ENCODE measurements around the gene MAP4K4. TPM values are rescaled to one million over a fixed set of nuclear protein-coding genes. Genes with fewer than 3 reads are reported as not detected.

Gene MAP4K4
- total RNA-seq, 4 donors from 2014 or later = 40.0 to 85.5 (median 59.5) TPM

- Histone ChIP-seq H3K27me3 (no peaks in the 10 kb centered on the region), H3K4me1 (no peaks in the 10 kb centered on the region), H3K36me3 (peaks cover 3 to 94% of the 10 kb centered on the region in 2 donors), H3K4me3 (no peak overlapping the region), H3K27ac (no peak overlapping the region), H3K9me3 (no peaks in the 10 kb centered on the region)
- DNase-seq = no peak
- intact Hi-C loops (cut with DNase I; ENCODE audit: low total_unique reads) = no loop called here
- no peak for ATAC-seq
- in situ Hi-C loops (cut with MboI; ENCODE audit: low sequenced_read_pairs in 4 of 4) = no loop called here
- TF ChIP-seq POLR2A (IDR thresholded peaks at IDR 0.05) (no peak), CTCF (IDR thresholded peaks at IDR 0.05 in 4 of 5, conservative IDR thresholded peaks at IDR 0.05 in 1 of 5) (no peak)
Measured at GRCh38 chr2:101873543-101873942, 176.0 kb downstream of the MAP4K4 start.

- peaks cover 3 to 92% of the 10 kb centered on the region in 2 donors for H3K36me3 ChIP-seq
- in situ Hi-C loops (cut with MboI; ENCODE audit: low sequenced_read_pairs in 4 of 4) = no loop called here
Measured at GRCh38 chr2:101874069-101874468, 176.6 kb downstream of the MAP4K4 start.

GRCh38 chr2:101879466-101879865, 182.0 kb downstream of the MAP4K4 start:
- Histone ChIP-seq H3K4me1 (peaks cover 0 to 13% of the 10 kb centered on the region in 2 donors), H3K9me3 (no peaks in the 10 kb centered on the region), H3K27me3 (no peaks in the 10 kb centered on the region), H3K36me3 (peaks cover 0 to 61% of the 10 kb centered on the region in 2 donors), H3K27ac (no peak overlapping the region), H3K4me3 (no peak overlapping the region)
- in situ Hi-C loops (cut with MboI; ENCODE audit: low sequenced_read_pairs in 4 of 4) = no loop called here
- TF ChIP-seq POLR2A (IDR thresholded peaks at IDR 0.05) = no peak
- no peak for TF ChIP-seq CTCF (IDR thresholded peaks at IDR 0.05 in 4 of 5, conservative IDR thresholded peaks at IDR 0.05 in 1 of 5)
- no peak for DNase-seq
- intact Hi-C loops (cut with DNase I; ENCODE audit: low total_unique reads) = no loop called here
- no peak for ATAC-seq

More at GRCh38 chr2:101874069-101874468, 176.6 kb downstream of the MAP4K4 start:
- TF ChIP-seq POLR2A (IDR thresholded peaks at IDR 0.05) (no peak), CTCF (IDR thresholded peaks at IDR 0.05 in 4 of 5, conservative IDR thresholded peaks at IDR 0.05 in 1 of 5) (no peak)
- Histone ChIP-seq H3K4me1 (no peaks in the 10 kb centered on the region), H3K9me3 (no peaks in the 10 kb centered on the region), H3K27me3 (no peaks in the 10 kb centered on the region), H3K27ac (no peak overlapping the region), H3K4me3 (no peak overlapping the region)
- ATAC-seq = no peak
- intact Hi-C loops (cut with DNase I; ENCODE audit: low total_unique reads) = no loop called here
- no peak for DNase-seq

GRCh38 chr2:101881131-101881530, 183.6 kb downstream of the MAP4K4 start:
- intact Hi-C loops (cut with DNase I; ENCODE audit: low total_unique reads) = loop anchor here (5.0 to 10.0 kb wide), 2 partner anchors 361 to 564 kb away; no protein-coding TSS in a partner anchor
- peaks cover 0 to 45% of the 10 kb centered on the region in 2 donors for H3K36me3 ChIP-seq

More at GRCh38 chr2:101881131-101881530, 183.6 kb downstream of the MAP4K4 start:
- Histone ChIP-seq H3K27ac (no peak overlapping the region), H3K4me3 (no peak overlapping the region), H3K4me1 (peaks cover 0 to 13% of the 10 kb centered on the region in 2 donors), H3K9me3 (no peaks in the 10 kb centered on the region), H3K27me3 (no peaks in the 10 kb centered on the region)
- no peak for DNase-seq
- no peak for TF ChIP-seq CTCF (IDR thresholded peaks at IDR 0.05 in 4 of 5, conservative IDR thresholded peaks at IDR 0.05 in 1 of 5)
- no peak for TF ChIP-seq POLR2A (IDR thresholded peaks at IDR 0.05)
- in situ Hi-C loops (cut with MboI; ENCODE audit: low sequenced_read_pairs in 4 of 4) = no loop called here
- no peak for ATAC-seq
